Activated CD4-positive, alpha-beta T cell treated with anti-CD3 and anti-CD28 coated beads, Interleukin-2, amount 10 ng/mL, durations not matched to agents 24 days and 14 days (primary cell): ENCODE data around the gene PRSS38. TPM values are rescaled to one million over a fixed set of nuclear protein-coding genes. Genes with fewer than 3 reads are reported as not detected.
"Not testable (repeated sequence)": the region's sequence is repeated elsewhere in the genome, so short reads cannot be mapped to it uniquely, and the experiment has no call there.

ENCODE experiments used
- DNase-seq: peaks from one replicate; pipeline ENCODE4 v3.0.0; 2022
- H3K27ac Mint-ChIP-seq: one replicate; pipeline ENCODE4 v1.8.0; 2022; ENCODE audit warnings: mild to moderate bottlenecking, mixed read lengths
- H3K27me3 Mint-ChIP-seq: one replicate; pipeline ENCODE4 v1.8.0; 2022; ENCODE audit warnings: mixed read lengths
- H3K36me3 Mint-ChIP-seq: one replicate; pipeline ENCODE4 v1.8.0; 2022; ENCODE audit warnings: low read depth, mild to moderate bottlenecking, mixed read lengths
- H3K4me1 Mint-ChIP-seq: one replicate; pipeline ENCODE4 v1.8.0; 2021; ENCODE audit warnings: mixed read lengths
- H3K4me3 Mint-ChIP-seq: one replicate; pipeline ENCODE4 v1.8.0; 2022; ENCODE audit warnings: mild to moderate bottlenecking, moderate library complexity, mixed read lengths
- H3K9me3 Mint-ChIP-seq: one replicate; pipeline ENCODE4 v1.8.0; 2021; ENCODE audit warnings: mixed read lengths
- intact Hi-C: fragments of 100-400 bp; cut with micrococcal nuclease; formaldehyde crosslinking; loops from one replicate; pipeline ENCODE4 v1.15.1; 2023
- total RNA-seq: library from RNA; stranded (reverse); gene quantifications from 2 replicates; pipeline ENCODE4 v1.2.3, GENCODE V29; 2022

PRSS38 gene
- total RNA-seq, 1 donor from 2014 or later, result not detected

- intact Hi-C loops, result no loop called here
- Mint-ChIP-seq H3K9me3 (peaks cover 11% of the 10 kb centered on the region), H3K27me3 (no peaks in the 10 kb centered on the region), H3K36me3 (no peaks in the 10 kb centered on the region), H3K27ac (no peak overlapping the region), H3K4me1 (peaks cover 2% of the 10 kb centered on the region), H3K4me3 (no peak overlapping the region)
- no peak for DNase-seq
Observed at GRCh38 chr1:227813962-227814361, 1.5 kb upstream of the PRSS38 start.

- Mint-ChIP-seq H3K4me1 (no peaks in the 10 kb centered on the region), H3K4me3 (no peak overlapping the region), H3K27me3 (peaks cover 2% of the 10 kb centered on the region), H3K27ac (no peak overlapping the region), H3K9me3 (peaks cover 11% of the 10 kb centered on the region), H3K36me3 (no peaks in the 10 kb centered on the region)
- no peak for DNase-seq
- intact Hi-C loops, result no loop called here
Observed at GRCh38 chr1:227816750-227817446, 1.4 kb downstream of the PRSS38 start.

DNA sequence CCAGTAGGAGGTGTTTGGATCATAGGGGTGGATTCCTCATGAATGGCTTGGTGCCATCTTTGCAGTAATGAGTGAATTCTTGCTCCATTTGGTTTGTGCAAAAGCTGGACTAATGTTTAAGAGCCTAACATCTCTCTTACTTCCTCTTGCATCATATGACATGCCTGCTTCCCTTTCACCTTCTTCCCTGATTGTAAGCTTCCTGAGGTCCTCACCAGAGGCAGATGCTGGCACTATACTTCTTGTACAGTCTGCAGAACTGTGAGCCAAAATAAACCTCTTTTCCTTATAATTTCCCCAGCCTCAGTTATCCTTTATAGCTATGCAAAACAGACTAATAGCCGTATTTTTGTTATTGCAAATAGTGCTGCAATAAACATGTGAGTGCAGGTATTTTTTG is 8.1 kb downstream of the PRSS38 start:
- Mint-ChIP-seq H3K4me3 (no peak overlapping the region), H3K4me1 (no peaks in the 10 kb centered on the region), H3K27me3 (peaks cover 9% of the 10 kb centered on the region), H3K9me3 (peaks cover 10% of the 10 kb centered on the region), H3K36me3 (no peaks in the 10 kb centered on the region), H3K27ac (no peak overlapping the region)
- no peak for DNase-seq
- intact Hi-C loops, result no loop called here

- Mint-ChIP-seq H3K9me3 (peaks cover 15% of the 10 kb centered on the region), H3K36me3 (no peaks in the 10 kb centered on the region), H3K27me3 (peaks cover 10% of the 10 kb centered on the region), H3K4me3 (no peak overlapping the region), H3K27ac (no peak overlapping the region), H3K4me1 (no peaks in the 10 kb centered on the region)
- intact Hi-C loops, result no loop called here
- no peak for DNase-seq
Observed at GRCh38 chr1:227824204-227824603, 8.7 kb downstream of the PRSS38 start.

- no peaks in the 10 kb centered on the region for H3K36me3 Mint-ChIP-seq
- H3K27me3 Mint-ChIP-seq, result peaks cover 13% of the 10 kb centered on the region
- H3K4me3 Mint-ChIP-seq, result no peak overlapping the region
- H3K27ac Mint-ChIP-seq, result no peak overlapping the region
- H3K9me3 Mint-ChIP-seq, result peaks cover 11% of the 10 kb centered on the region
- no peak for DNase-seq
- H3K4me1 Mint-ChIP-seq, result no peaks in the 10 kb centered on the region
- intact Hi-C loops, result no loop called here
Observed at GRCh38 chr1:227828786-227829185, 13.3 kb downstream of the PRSS38 start.

GRCh38 chr1:227838181-227838580 is 22.7 kb downstream of the PRSS38 start:
- no peaks in the 10 kb centered on the region for H3K9me3 Mint-ChIP-seq
- intact Hi-C loops, result no loop called here
- no peak for DNase-seq
- H3K27me3 Mint-ChIP-seq, result no peaks in the 10 kb centered on the region
- no peak overlapping the region for H3K4me3 Mint-ChIP-seq
- no peak overlapping the region for H3K27ac Mint-ChIP-seq
- no peaks in the 10 kb centered on the region for H3K4me1 Mint-ChIP-seq
- H3K36me3 Mint-ChIP-seq, result no peaks in the 10 kb centered on the region

DNA sequence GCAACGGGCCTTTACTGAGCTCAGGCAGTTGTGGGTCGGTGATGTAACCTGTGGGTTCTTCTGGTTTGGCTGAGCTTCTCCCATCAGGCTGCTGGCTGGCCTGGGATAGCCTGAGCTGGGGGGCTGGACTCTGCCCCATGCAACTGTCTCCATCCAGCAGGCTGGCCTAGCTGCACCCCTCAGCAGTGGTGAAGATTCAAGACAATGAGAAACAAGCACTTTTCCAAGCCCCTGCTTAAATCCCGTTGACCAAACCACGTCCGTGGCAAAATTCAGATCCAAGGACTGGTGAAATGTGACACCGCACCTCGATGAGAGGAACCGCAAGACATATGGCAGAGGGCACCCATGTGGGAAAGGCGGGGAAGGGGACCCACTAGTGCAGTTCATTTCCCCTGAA is 25.6 kb downstream of the PRSS38 start:
- no peaks in the 10 kb centered on the region for H3K4me1 Mint-ChIP-seq
- no peak overlapping the region for H3K27ac Mint-ChIP-seq
- no peaks in the 10 kb centered on the region for H3K27me3 Mint-ChIP-seq
- no peak for DNase-seq
- intact Hi-C loops, result no loop called here
- H3K36me3 Mint-ChIP-seq, result no peaks in the 10 kb centered on the region
- no peak overlapping the region for H3K4me3 Mint-ChIP-seq
- no peaks in the 10 kb centered on the region for H3K9me3 Mint-ChIP-seq

DNA sequence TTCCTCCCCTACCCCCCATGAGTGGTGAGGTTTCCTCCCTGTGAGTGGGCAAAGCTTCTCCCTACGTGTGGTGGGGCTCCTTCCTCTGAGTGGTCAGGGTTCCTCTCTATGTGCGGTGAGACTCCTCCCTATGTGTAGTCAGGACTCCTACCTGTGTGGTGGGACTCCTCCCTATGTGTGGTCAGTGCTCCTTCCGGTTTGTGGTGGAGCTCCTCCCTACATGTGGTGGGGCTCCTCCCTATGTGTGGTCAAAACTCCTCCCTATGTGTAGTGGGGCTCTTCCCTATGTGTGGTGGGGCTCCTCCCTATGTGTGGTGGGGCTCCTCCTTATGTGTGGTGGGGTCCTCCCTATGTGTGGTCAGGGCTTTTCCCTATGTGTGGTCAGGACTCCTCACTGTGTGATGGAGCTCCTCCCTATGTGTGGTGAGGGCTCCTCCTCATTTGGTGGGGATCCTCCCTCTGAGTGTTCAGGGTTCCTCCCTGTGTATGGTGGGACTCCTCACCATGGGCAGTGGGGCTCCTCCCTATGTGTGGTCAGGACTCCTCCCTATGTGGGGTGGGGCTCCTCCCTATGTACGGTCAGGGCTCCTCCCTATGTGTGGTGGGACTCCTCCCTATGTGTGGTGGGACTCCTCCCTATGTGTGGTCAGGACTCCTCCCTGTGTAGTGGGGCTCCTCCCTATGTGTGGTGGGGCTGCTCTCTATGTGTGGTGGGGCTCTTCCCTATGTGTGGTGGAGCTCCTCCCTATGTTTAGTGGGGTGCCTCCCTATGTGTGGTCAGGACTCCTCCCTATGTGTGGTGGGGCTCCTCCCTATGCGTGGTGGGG is 29.1 kb downstream of the PRSS38 start:
- no peaks in the 10 kb centered on the region for H3K4me1 Mint-ChIP-seq
- no peak for DNase-seq
- no peaks in the 10 kb centered on the region for H3K36me3 Mint-ChIP-seq
- H3K27me3 Mint-ChIP-seq, result no peaks in the 10 kb centered on the region
- no peak overlapping the region for H3K27ac Mint-ChIP-seq
- H3K4me3 Mint-ChIP-seq, result no peak overlapping the region
- peaks cover 5% of the 10 kb centered on the region for H3K9me3 Mint-ChIP-seq
- intact Hi-C loops, result no loop called here

DNA sequence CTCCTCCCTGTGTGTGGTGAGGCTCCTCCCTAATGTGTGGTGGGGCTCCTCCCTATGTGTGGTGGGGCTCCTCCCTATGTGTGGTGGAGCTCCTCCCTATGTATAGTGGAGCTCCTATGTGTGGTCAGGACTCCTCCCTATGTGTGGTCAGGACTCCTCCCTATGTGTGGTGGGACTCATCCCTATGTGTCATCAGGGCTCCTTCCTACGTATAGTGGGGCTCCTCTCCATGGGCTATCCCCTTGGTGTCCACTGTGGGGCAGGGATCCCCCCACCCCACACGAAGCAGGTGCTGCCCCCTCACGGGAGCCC is 29.6 kb downstream of the PRSS38 start:
- no peak overlapping the region for H3K4me3 Mint-ChIP-seq
- no peaks in the 10 kb centered on the region for H3K27me3 Mint-ChIP-seq
- DNase-seq, result no peak
- no peaks in the 10 kb centered on the region for H3K36me3 Mint-ChIP-seq
- H3K9me3 Mint-ChIP-seq, result peaks cover 5% of the 10 kb centered on the region
- intact Hi-C loops, result no loop called here
- no peaks in the 10 kb centered on the region for H3K4me1 Mint-ChIP-seq
- no peak overlapping the region for H3K27ac Mint-ChIP-seq

DNA sequence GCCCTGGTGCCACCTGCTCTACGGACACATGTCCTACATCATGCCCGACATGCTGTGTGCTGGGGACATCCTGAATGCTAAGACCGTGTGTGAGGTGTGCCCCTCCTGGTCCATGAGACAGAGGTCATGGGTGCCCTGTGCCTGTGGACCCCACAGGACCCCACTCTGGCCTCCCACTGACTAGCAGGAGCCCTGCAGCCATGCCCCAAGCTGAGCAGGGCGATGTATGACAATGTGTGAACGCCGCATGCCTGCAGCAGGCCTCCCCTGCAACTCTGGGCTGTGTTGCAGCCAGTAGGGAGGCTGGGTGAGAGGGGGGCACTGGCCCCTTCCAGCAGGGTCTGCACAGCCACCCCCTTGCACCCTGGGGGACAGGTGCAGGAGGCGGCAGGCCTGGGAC is 30.0 kb downstream of the PRSS38 start:
- Mint-ChIP-seq H3K36me3 (no peaks in the 10 kb centered on the region), H3K27me3 (no peaks in the 10 kb centered on the region), H3K27ac (no peak overlapping the region), H3K4me1 (no peaks in the 10 kb centered on the region), H3K4me3 (no peak overlapping the region), H3K9me3 (peaks cover 5% of the 10 kb centered on the region)
- intact Hi-C loops, result no loop called here
- DNase-seq, result no peak

DNA sequence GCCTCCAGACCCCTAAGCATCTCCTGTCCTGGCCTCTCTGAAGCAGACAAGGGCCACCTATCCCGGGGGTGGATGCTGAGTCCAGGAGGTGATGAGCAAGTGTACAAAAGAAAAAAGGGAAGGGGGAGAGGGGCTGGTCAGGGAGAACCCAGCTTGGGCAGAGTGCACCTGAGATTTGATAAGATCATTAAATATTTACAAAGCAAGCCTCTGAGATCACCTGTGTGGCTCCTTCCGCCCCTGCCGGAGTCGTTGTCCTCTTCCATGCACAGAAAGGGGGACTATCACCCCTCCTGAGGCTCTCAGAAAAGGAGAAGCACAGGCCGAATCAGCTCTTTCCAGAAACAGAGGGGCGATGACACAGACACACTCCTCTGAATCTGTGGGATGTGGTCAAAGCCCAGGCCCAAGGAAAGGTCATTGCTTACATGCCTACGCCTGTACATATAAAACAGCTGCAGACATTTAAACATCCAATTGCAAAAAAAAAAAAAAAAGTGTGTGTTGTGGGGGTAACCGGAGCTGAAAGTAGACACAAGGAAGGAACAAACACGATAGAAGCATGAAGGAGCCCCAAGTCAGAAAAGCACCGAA is 30.9 kb downstream of the PRSS38 start:
- DNase-seq, result no peak
- Mint-ChIP-seq H3K27ac (no peak overlapping the region), H3K9me3 (peaks cover 5% of the 10 kb centered on the region), H3K4me1 (no peaks in the 10 kb centered on the region), H3K4me3 (no peak overlapping the region), H3K36me3 (no peaks in the 10 kb centered on the region), H3K27me3 (no peaks in the 10 kb centered on the region)
- intact Hi-C loops, result no loop called here

DNA sequence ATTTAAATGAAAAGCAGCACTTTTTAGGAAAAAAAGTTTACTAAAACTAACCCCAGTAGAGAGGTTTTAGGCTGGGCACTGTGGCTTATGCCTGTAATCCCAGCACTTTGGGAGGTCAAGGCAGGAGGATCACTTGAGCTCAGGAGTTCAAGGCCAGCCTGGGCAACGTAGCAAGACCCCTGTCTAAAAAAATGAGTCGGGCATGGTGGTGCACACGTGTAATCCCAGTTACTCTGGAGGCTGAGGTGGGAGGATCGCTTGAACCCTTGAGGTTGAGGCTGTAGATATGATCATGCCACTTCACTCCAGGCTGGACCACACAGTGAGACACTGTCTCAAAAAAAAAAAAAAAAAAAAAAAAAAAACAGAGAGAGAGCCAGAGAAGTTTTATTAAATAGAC is 31.6 kb downstream of the PRSS38 start:
- H3K4me3 Mint-ChIP-seq, H3K4me1 Mint-ChIP-seq, H3K27ac Mint-ChIP-seq, H3K27me3 Mint-ChIP-seq, DNase-seq, H3K36me3 Mint-ChIP-seq, H3K9me3 Mint-ChIP-seq, intact Hi-C loops: not testable (repeated sequence)

GRCh38 chr1:227848430-227848932 is 33.0 kb downstream of the PRSS38 start:
- Mint-ChIP-seq H3K27ac (no peak overlapping the region), H3K36me3 (no peaks in the 10 kb centered on the region), H3K4me3 (no peak overlapping the region), H3K27me3 (peaks cover 2% of the 10 kb centered on the region), H3K4me1 (no peaks in the 10 kb centered on the region), H3K9me3 (peaks cover 5% of the 10 kb centered on the region)
- no peak for DNase-seq
- intact Hi-C loops, result no loop called here

- H3K4me3 Mint-ChIP-seq, result no peak overlapping the region
Observed at GRCh38 chr1:227849251-227849650, 33.8 kb downstream of the PRSS38 start.

More at GRCh38 chr1:227849251-227849650, 33.8 kb downstream of the PRSS38 start:
- Mint-ChIP-seq H3K27me3 (peaks cover 2% of the 10 kb centered on the region), H3K36me3 (no peaks in the 10 kb centered on the region), H3K27ac (no peak overlapping the region), H3K4me1 (no peaks in the 10 kb centered on the region), H3K9me3 (peaks cover 5% of the 10 kb centered on the region)
- no peak for DNase-seq
- intact Hi-C loops, result no loop called here
